MM.1S (cell line): ENCODE measurements around the gene SPINT1.
A peak's percentile ranks its signal among the peaks of the same experiment; 100 is the strongest.

ENCODE experiments used
- DNase-seq: peaks from one replicate; pipeline ENCODE4 v3.0.0-alpha.2; 2015
- H2AFZ ChIP-seq: fragments of 300-600 bp; sonication (generic); 2 replicates; pipeline ENCODE4 v1.6.0; 2016; ENCODE audit warnings: antibody characterized with exemption, low read length
- H3F3A ChIP-seq: fragments of 300-600 bp; sonication (generic); 2 replicates; pipeline ENCODE4 v1.6.1; 2016; ENCODE audit warnings: mild to moderate bottlenecking, antibody characterized with exemption, low read length, moderate library complexity, mixed read lengths; ENCODE audit not compliant: insufficient read depth
- H3K27ac ChIP-seq: fragments of 300-600 bp; sonication (generic); 2 replicates; pipeline ENCODE4 v1.5.1; 2016; ENCODE audit warnings: mild to moderate bottlenecking, low read length
- H3K27me3 ChIP-seq: fragments of 300-600 bp; sonication (generic); replicated peaks from 2 replicates; pipeline ENCODE4 v1.6.0; 2016; ENCODE audit warnings: low read length; ENCODE audit not compliant: insufficient read depth
- H3K36me3 ChIP-seq: fragments of 300-600 bp; sonication (generic); replicated peaks from 2 replicates; pipeline ENCODE4 v1.6.1; 2016; ENCODE audit warnings: mild to moderate bottlenecking, low read length, mixed read lengths; ENCODE audit not compliant: insufficient read depth
- H3K4me1 ChIP-seq: fragments of 300-600 bp; sonication (generic); 2 replicates; pipeline ENCODE4 v1.6.1; 2016; ENCODE audit warnings: low read length, mixed read lengths
- H3K4me2 ChIP-seq: fragments of 300-600 bp; sonication (generic); 2 replicates; pipeline ENCODE4 v1.6.0; 2016; ENCODE audit warnings: low read depth, low read length
- H3K4me3 ChIP-seq: fragments of 300-600 bp; sonication (generic); 2 replicates; pipeline ENCODE4 v1.5.1; 2016; ENCODE audit warnings: low read length, mixed read lengths
- H3K79me2 ChIP-seq: fragments of 300-600 bp; sonication (generic); 2 replicates; pipeline ENCODE4 v1.6.1; 2016; ENCODE audit warnings: mixed run types, low read length, mixed read lengths
- H3K9ac ChIP-seq: fragments of 300-600 bp; sonication (generic); 2 replicates; pipeline ENCODE4 v1.6.1; 2016; ENCODE audit warnings: low read length, mixed read lengths
- H3K9me2 ChIP-seq: fragments of 300-600 bp; sonication (generic); replicated peaks from 2 replicates; pipeline ENCODE4 v1.6.1; 2016; ENCODE audit warnings: mild to moderate bottlenecking, low read length, mixed read lengths; ENCODE audit not compliant: insufficient read depth
- H3K9me3 ChIP-seq: fragments of 300-600 bp; sonication (generic); replicated peaks from 2 replicates; pipeline ENCODE4 v1.6.1; 2016; ENCODE audit warnings: mild to moderate bottlenecking, low read length, mixed read lengths; ENCODE audit not compliant: insufficient read depth
- H4K20me1 ChIP-seq: fragments of 300-600 bp; sonication (generic); 2 replicates; pipeline ENCODE4 v1.6.1; 2016; ENCODE audit warnings: mild to moderate bottlenecking, low read length, moderate library complexity, mixed read lengths; ENCODE audit not compliant: insufficient read depth
- EZH2 ChIP-seq: fragments of 300-600 bp; sonication (generic); optimal IDR thresholded peaks from 2 replicates; pipeline ENCODE3; 2017; ENCODE audit warnings: low read depth, mild to moderate bottlenecking, antibody characterized with exemption, low read length, mixed read lengths
- EZH2phosphoT487 ChIP-seq: fragments of 300-600 bp; sonication (generic); IDR thresholded peaks from 2 replicates; pipeline ENCODE4 v1.6.1; 2018; ENCODE audit warnings: antibody characterized with exemption, low read length
- TF ChIP-seq, protein P1 (sequence below): fragments of 300-600 bp; sonication (generic); IDR thresholded peaks from 2 replicates; pipeline ENCODE4 v1.5.1; 2016; ENCODE audit warnings: antibody characterized with exemption, low read length, mixed read lengths

The SPINT1 gene

DNA sequence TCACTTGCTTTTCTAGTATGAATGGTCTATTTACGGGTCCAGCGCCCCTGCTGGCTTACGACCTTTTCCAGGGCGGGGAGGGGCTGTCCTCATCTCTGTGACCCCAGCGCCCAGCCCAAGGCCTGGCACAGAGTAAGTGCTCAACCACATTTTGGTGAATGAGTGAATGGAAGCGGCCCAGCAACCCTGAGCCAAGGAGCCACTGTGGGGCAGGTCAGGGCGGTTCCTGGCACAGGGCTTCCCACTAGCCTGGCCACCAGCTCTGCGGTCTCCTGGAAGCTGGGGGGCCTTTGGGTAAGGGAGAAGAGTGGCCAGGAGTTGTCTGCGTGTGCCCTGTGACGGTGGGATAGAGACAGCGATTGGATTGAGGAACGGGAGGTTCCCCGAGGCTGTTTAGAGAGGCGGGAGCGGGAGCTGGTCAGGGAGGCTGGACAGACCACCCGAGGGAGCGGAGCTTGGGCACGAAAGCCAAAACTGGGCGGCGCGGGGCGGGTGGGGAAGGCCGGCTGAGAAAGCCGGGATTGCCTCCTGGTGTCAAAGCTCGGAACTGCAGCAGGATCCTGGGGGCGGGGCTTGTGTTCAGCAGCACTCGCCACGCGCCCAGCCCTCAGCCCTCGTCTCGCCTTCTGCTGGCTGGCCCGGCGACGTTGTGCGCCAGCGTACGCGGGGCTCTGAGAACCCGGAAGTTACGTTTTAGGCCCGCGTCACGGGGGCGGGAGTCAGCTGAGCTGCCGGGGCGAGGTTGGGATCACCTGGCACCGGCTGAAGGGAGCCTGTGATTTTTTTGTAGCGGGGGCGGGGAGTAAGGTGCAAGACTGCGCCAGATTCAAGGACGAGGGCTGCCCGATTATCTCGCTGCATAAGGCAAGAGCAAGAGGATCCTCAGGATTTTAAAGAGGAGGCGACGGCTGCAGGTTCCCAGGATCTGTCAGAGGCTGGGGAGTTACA is 50.2 kb downstream of the SPINT1 start, which contains the start of gene VPS18:
Gene VPS18, plus strand, starts transcription at position 718 of the 948 bp plus-strand sequence. CDS start 319 bp downstream, outside the sequence.
- Histone ChIP-seq H3K36me3 (no peaks in the 10 kb centered on the region), H3K4me1 (peaks cover 25% of the 10 kb centered on the region), H2AFZ (peak within 1 kb of the TSS; percentile 97), H3K4me2 (peak within 1 kb of the TSS; percentile 75), H3K27ac (peak within 1 kb of the TSS; percentile 72), H3F3A (peaks cover 9% of the 10 kb centered on the region), H3K79me2 (peaks cover 21% of the 10 kb centered on the region), H3K27me3 (no peaks in the 10 kb centered on the region), H3K9ac (peak within 1 kb of the TSS; percentile 89), H3K4me3 (peak within 1 kb of the TSS; percentile 81), H3K9me2 (no peaks in the 10 kb centered on the region), H3K9me3 (no peaks in the 10 kb centered on the region), H4K20me1 (no peaks in the 10 kb centered on the region)
- DNase-seq = peak; percentile 98
- TF ChIP-seq EZH2phosphoT487 = no peak
- TF ChIP-seq, protein P1, sequence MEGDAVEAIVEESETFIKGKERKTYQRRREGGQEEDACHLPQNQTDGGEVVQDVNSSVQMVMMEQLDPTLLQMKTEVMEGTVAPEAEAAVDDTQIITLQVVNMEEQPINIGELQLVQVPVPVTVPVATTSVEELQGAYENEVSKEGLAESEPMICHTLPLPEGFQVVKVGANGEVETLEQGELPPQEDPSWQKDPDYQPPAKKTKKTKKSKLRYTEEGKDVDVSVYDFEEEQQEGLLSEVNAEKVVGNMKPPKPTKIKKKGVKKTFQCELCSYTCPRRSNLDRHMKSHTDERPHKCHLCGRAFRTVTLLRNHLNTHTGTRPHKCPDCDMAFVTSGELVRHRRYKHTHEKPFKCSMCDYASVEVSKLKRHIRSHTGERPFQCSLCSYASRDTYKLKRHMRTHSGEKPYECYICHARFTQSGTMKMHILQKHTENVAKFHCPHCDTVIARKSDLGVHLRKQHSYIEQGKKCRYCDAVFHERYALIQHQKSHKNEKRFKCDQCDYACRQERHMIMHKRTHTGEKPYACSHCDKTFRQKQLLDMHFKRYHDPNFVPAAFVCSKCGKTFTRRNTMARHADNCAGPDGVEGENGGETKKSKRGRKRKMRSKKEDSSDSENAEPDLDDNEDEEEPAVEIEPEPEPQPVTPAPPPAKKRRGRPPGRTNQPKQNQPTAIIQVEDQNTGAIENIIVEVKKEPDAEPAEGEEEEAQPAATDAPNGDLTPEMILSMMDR = peak; percentile 69

GRCh38 chr15:40894681-40895448 is 51.0 kb downstream of the SPINT1 start:
- H3K4me2 ChIP-seq = peak overlapping the region; percentile 75
- TF ChIP-seq, protein P1 = peak; percentile 75
- TF ChIP-seq EZH2phosphoT487 = no peak
- no peak for TF ChIP-seq EZH2
- no peaks in the 10 kb centered on the region for H3K36me3 ChIP-seq
- H3K9ac ChIP-seq = peak overlapping the region; percentile 89
- no peaks in the 10 kb centered on the region for H3K9me2 ChIP-seq
- peak overlapping the region; percentile 74 for H2AFZ ChIP-seq
- peak overlapping the region; percentile 81 for H3K4me3 ChIP-seq
- DNase-seq = peak; percentile 76
- H3K9me3 ChIP-seq = no peaks in the 10 kb centered on the region
- no peaks in the 10 kb centered on the region for H4K20me1 ChIP-seq
- H3K79me2 ChIP-seq = peaks cover 30% of the 10 kb centered on the region
- no peaks in the 10 kb centered on the region for H3K27me3 ChIP-seq
- H3F3A ChIP-seq = peaks cover 9% of the 10 kb centered on the region
- peaks cover 25% of the 10 kb centered on the region for H3K4me1 ChIP-seq
- peak overlapping the region; percentile 72 for H3K27ac ChIP-seq

- H3K36me3 ChIP-seq = no peaks in the 10 kb centered on the region
- no peak overlapping the region for H3K9ac ChIP-seq
- H3K27me3 ChIP-seq = no peaks in the 10 kb centered on the region
- no peak overlapping the region for H2AFZ ChIP-seq
- no peaks in the 10 kb centered on the region for H3K9me3 ChIP-seq
- DNase-seq = no peak
- H3K4me2 ChIP-seq = no peak overlapping the region
- no peak for TF ChIP-seq EZH2phosphoT487
- no peak for TF ChIP-seq EZH2
- TF ChIP-seq, protein P1 = no peak
- H3K9me2 ChIP-seq = no peaks in the 10 kb centered on the region
- H3K4me3 ChIP-seq = no peak overlapping the region
- H3K4me1 ChIP-seq = peaks cover 4% of the 10 kb centered on the region
- H3K79me2 ChIP-seq = peaks cover 40% of the 10 kb centered on the region
- peaks cover 7% of the 10 kb centered on the region for H3F3A ChIP-seq
- no peak overlapping the region for H3K27ac ChIP-seq
- H4K20me1 ChIP-seq = no peaks in the 10 kb centered on the region
These were observed 55.8 kb downstream of the SPINT1 start for GRCh38 chr15:40899536-40900207.
